ENCODE results near the gene LHX6. TPM values are rescaled to one million over a fixed set of nuclear protein-coding genes. Genes with fewer than 3 reads are reported as not detected.

LHX6 gene
- total and polyA plus RNA-seq, 2 of the 4 experiments (the other 2 are of a cell fraction) = under 0.01 to 0.05 TPM

DNA sequence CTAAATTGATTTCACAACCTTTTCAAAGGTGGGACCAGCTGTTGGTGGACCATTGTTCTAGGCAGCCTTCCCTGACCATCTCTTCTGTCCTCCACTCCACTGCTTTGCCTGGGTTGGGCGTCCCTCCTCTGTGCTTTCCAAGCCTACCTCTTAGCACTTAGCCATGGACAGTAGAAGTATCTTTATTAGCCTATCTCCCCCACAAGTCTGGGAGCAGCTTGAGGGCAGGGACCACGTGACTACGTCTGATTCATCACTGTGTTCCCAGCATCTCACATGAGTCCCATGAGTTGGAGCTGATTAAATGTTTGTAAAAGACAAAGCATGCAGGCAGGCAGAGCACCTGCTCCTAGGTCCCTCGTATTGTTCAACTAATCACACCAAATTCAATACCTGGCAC, 48.1 kb downstream of the LHX6 start:
- Histone ChIP-seq H3K4ac (ENCODE audit: low read depth, low read length) (no peak overlapping the region), H2BK120ac (ENCODE audit: low read depth, low read length) (no peak overlapping the region), H4K5ac (ENCODE audit: low read depth, low read length) (no peak overlapping the region), H2BK20ac (ENCODE audit: low read depth, low read length) (no peak overlapping the region), H2AFZ (replicated peaks; ENCODE audit: low read length, poor library complexity) (peak overlapping the region; percentile 4), H2BK5ac (ENCODE audit: low read depth, low read length, poor library complexity, severe bottlenecking) (no peak overlapping the region), H4K91ac (ENCODE audit: insufficient read depth, low read depth, low read length) (no peak overlapping the region), H2AK5ac (ENCODE audit: low read depth, low read length) (0 out of 2 replicates have a peak overlapping the region, but pooled peaks have one; percentile 6), H3K27me3 (ENCODE audit: control insufficient read depth, insufficient read depth, low read length) (peaks cover 37% of the 10 kb centered on the region), H3K27ac (ENCODE audit: insufficient read depth, low read length) (no peak overlapping the region), H3K14ac (replicated peaks; ENCODE audit: low read depth, low read length) (no peak overlapping the region), H4K8ac (ENCODE audit: low read depth in 2 of 2, low read length in 2 of 2) (no peak overlapping the region), H3K79me1 (ENCODE audit: low read depth in 1 of 2, low read length in 2 of 2) (no peaks in the 10 kb centered on the region), H3K4me3 (ENCODE audit: insufficient read depth, low read depth, low read length) (no peak overlapping the region), H3K4me1 (ENCODE audit: control insufficient read depth, insufficient read depth, low read length) (0 out of 2 replicates have a peak, but pooled peaks cover 4% of the 10 kb centered on the region), H3K56ac (ENCODE audit: extremely low read depth, insufficient read depth, low read length) (no peak overlapping the region), H3K4me2 (ENCODE audit: low read depth, low read length) (no peak overlapping the region), H3K18ac (ENCODE audit: low read depth, low read length) (no peak overlapping the region), H3K9me3 (ENCODE audit: control insufficient read depth, insufficient read depth, low read length) (no peaks in the 10 kb centered on the region), H4K20me1 (ENCODE audit: insufficient read depth, low read length) (no peaks in the 10 kb centered on the region), H2AK9ac (replicated peaks; ENCODE audit: low read depth, low read length, poor library complexity) (no peak overlapping the region), H3K23ac (ENCODE audit: low read depth, low read length) (no peak overlapping the region), H3K36me3 (ENCODE audit: control insufficient read depth, insufficient read depth, low read length) (no peaks in the 10 kb centered on the region), H2BK15ac (ENCODE audit: low read depth, low read length) (no peak overlapping the region), H3K9me1 (ENCODE audit: insufficient read depth, low read length) (no peaks in the 10 kb centered on the region), H3K9ac (ENCODE audit: low read depth, low read length) (no peak overlapping the region)
- ChIA-PET POLR2A (ENCODE audit: unreplicated experiment) (no interaction called here), CTCF (interaction anchor here (0.7 kb wide), 1 partner anchor 500 kb away, joined by 3 read pairs; no protein-coding TSS in a partner anchor)
- TF ChIP-seq FOS (IDR thresholded peaks at IDR 0.05; ENCODE audit: low read depth, low read length) (0 out of 2 replicates have a peak, but pooled peaks have one; percentile 16), MAZ (IDR thresholded peaks at IDR 0.05; ENCODE audit: borderline replicate concordance, low read depth, low read length) (no peak), BHLHE40 (IDR thresholded peaks at IDR 0.05; ENCODE audit: low read depth, low read length) (peak; percentile 56; the same call in 1 of the 2 replicates)
- TF ChIP-seq, protein P1, sequence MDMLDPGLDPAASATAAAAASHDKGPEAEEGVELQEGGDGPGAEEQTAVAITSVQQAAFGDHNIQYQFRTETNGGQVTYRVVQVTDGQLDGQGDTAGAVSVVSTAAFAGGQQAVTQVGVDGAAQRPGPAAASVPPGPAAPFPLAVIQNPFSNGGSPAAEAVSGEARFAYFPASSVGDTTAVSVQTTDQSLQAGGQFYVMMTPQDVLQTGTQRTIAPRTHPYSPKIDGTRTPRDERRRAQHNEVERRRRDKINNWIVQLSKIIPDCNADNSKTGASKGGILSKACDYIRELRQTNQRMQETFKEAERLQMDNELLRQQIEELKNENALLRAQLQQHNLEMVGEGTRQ (IDR thresholded peaks at IDR 0.05; ENCODE audit: low read depth, low read length) = peak; percentile 93
- dilution Hi-C loops (cut with HindIII; ENCODE audit: low sequenced_read_pairs, unreplicated experiment) = no loop called here
- no CpG with 5 or more reads among the region's 4 CpGs for WGBS, 2 experiments (ENCODE audit: extremely low coverage in 2 of 2, insufficient read length in 1 of 2)
- DNase-seq (peak; percentile 88), ATAC-seq (ENCODE audit: low read depth) (peak; percentile 95)
- BruUV-seq (replicated peaks) = no TSS peak
- in situ Hi-C loops (cut with MboI; ENCODE audit: low sequenced_read_pairs) = no loop called here
- intact Hi-C loops (cut with micrococcal nuclease) = no loop called here
